Measurements from ENCODE around the gene MEPCE. TPM values are rescaled to one million over a fixed set of nuclear protein-coding genes. Genes with fewer than 3 reads are reported as not detected.

Gene MEPCE
- total and polyA plus RNA-seq, 4 donors = 6.7 to 21.8 (median 16.5) TPM

DNA sequence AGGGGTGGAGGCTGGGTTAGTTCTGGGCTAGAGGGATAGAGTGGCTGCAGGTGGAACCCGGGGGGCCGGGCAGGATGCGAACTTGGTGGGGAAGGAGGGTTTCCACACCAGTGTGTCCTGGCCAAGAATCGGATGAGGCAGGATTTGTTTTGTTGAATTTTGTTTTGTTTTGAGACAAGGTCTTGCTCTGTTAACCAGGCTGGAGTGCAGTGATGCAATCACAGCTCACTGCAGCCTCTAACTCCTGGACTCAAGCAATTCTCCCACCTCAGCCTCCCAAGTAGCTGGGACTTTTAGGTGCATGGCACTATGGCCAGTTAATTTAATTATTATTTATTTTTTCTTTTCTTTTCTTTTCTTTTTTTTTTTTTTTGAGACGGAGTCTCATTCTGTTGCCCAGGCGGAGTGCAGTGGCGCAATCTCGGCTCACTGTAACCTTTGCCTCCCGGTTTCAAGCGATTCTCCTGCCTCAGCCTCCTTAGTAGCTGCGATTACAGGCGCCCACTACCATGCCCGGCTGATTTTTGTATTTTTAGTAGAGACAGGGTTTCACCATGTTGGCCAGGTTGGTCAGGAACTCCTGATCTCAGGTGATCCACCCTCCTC, 19.7 kb downstream of the MEPCE start:
- Histone ChIP-seq H3K36me3 (ENCODE audit: control insufficient read depth in 4 of 4, insufficient read depth in 3 of 4, low read depth in 1 of 4, low read length in 3 of 4) (no peaks in the 10 kb centered on the region), H3K4me3 (ENCODE audit: low read depth in 1 of 3, low read length in 3 of 3) (no peak overlapping the region), H3K9ac (ENCODE audit: low read depth in 1 of 2, low read length in 2 of 2) (no peak overlapping the region), H3K4me1 (ENCODE audit: control insufficient read depth in 4 of 4, insufficient read depth in 4 of 4, low read length in 3 of 4) (peaks cover 8 to 19% (median 12%) of the 10 kb centered on the region in 4 donors), H3K9me3 (ENCODE audit: control insufficient read depth in 4 of 4, low read length in 3 of 4) (no peaks in the 10 kb centered on the region), H3K27ac (ENCODE audit: low read depth in 1 of 2, low read length in 2 of 2) (peak overlapping the region; percentile 93 to 99), H3K27me3 (ENCODE audit: control insufficient read depth in 4 of 4, insufficient read depth in 4 of 4, low read length in 3 of 4) (no peaks in the 10 kb centered on the region)
- TF ChIP-seq GABPA (IDR thresholded peaks at IDR 0.05 in 1 of 2, conservative IDR thresholded peaks at IDR 0.05 in 1 of 2) (no peak), FOXA1 (IDR thresholded peaks at IDR 0.05) (no peak), HNF4A (conservative IDR thresholded peaks at IDR 0.05) (peak; percentile 56 to 60), RXRA (IDR thresholded peaks at IDR 0.05) (peak in 1 of 2 donors; percentile 35), HNF4G (IDR thresholded peaks at IDR 0.05) (no peak), TAF1 (conservative IDR thresholded peaks at IDR 0.05) (no peak), NR2F2 (IDR thresholded peaks at IDR 0.05) (no peak), RAD21 (IDR thresholded peaks at IDR 0.05) (peak in 1 of 2 donors; percentile 14), EGR1 (IDR thresholded peaks at IDR 0.05; ENCODE audit: low read depth in 2 of 2) (no peak), YY1 (IDR thresholded peaks at IDR 0.05) (no peak), FOXA2 (IDR thresholded peaks at IDR 0.05) (no peak), SP1 (IDR thresholded peaks at IDR 0.05) (peak; percentile 30), JUND (IDR thresholded peaks at IDR 0.05) (peak in 1 of 2 donors; percentile 10)
- TF ChIP-seq, protein P1, sequence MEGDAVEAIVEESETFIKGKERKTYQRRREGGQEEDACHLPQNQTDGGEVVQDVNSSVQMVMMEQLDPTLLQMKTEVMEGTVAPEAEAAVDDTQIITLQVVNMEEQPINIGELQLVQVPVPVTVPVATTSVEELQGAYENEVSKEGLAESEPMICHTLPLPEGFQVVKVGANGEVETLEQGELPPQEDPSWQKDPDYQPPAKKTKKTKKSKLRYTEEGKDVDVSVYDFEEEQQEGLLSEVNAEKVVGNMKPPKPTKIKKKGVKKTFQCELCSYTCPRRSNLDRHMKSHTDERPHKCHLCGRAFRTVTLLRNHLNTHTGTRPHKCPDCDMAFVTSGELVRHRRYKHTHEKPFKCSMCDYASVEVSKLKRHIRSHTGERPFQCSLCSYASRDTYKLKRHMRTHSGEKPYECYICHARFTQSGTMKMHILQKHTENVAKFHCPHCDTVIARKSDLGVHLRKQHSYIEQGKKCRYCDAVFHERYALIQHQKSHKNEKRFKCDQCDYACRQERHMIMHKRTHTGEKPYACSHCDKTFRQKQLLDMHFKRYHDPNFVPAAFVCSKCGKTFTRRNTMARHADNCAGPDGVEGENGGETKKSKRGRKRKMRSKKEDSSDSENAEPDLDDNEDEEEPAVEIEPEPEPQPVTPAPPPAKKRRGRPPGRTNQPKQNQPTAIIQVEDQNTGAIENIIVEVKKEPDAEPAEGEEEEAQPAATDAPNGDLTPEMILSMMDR (IDR thresholded peaks at IDR 0.05; ENCODE audit: low read depth, low read length, missing input control) = no peak
- TF ChIP-seq, protein P2, sequence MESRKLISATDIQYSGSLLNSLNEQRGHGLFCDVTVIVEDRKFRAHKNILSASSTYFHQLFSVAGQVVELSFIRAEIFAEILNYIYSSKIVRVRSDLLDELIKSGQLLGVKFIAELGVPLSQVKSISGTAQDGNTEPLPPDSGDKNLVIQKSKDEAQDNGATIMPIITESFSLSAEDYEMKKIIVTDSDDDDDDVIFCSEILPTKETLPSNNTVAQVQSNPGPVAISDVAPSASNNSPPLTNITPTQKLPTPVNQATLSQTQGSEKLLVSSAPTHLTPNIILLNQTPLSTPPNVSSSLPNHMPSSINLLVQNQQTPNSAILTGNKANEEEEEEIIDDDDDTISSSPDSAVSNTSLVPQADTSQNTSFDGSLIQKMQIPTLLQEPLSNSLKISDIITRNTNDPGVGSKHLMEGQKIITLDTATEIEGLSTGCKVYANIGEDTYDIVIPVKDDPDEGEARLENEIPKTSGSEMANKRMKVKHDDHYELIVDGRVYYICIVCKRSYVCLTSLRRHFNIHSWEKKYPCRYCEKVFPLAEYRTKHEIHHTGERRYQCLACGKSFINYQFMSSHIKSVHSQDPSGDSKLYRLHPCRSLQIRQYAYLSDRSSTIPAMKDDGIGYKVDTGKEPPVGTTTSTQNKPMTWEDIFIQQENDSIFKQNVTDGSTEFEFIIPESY (IDR thresholded peaks at IDR 0.05) = no peak
- TF ChIP-seq, protein P3, sequence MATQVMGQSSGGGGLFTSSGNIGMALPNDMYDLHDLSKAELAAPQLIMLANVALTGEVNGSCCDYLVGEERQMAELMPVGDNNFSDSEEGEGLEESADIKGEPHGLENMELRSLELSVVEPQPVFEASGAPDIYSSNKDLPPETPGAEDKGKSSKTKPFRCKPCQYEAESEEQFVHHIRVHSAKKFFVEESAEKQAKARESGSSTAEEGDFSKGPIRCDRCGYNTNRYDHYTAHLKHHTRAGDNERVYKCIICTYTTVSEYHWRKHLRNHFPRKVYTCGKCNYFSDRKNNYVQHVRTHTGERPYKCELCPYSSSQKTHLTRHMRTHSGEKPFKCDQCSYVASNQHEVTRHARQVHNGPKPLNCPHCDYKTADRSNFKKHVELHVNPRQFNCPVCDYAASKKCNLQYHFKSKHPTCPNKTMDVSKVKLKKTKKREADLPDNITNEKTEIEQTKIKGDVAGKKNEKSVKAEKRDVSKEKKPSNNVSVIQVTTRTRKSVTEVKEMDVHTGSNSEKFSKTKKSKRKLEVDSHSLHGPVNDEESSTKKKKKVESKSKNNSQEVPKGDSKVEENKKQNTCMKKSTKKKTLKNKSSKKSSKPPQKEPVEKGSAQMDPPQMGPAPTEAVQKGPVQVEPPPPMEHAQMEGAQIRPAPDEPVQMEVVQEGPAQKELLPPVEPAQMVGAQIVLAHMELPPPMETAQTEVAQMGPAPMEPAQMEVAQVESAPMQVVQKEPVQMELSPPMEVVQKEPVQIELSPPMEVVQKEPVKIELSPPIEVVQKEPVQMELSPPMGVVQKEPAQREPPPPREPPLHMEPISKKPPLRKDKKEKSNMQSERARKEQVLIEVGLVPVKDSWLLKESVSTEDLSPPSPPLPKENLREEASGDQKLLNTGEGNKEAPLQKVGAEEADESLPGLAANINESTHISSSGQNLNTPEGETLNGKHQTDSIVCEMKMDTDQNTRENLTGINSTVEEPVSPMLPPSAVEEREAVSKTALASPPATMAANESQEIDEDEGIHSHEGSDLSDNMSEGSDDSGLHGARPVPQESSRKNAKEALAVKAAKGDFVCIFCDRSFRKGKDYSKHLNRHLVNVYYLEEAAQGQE (IDR thresholded peaks at IDR 0.05) = peak; percentile 52
- TF ChIP-seq, protein P4, sequence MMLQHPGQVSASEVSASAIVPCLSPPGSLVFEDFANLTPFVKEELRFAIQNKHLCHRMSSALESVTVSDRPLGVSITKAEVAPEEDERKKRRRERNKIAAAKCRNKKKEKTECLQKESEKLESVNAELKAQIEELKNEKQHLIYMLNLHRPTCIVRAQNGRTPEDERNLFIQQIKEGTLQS (IDR thresholded peaks at IDR 0.05) = peak; percentile 58
- TF ChIP-seq, protein P5, sequence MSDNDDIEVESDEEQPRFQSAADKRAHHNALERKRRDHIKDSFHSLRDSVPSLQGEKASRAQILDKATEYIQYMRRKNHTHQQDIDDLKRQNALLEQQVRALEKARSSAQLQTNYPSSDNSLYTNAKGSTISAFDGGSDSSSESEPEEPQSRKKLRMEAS (IDR thresholded peaks at IDR 0.05) = no peak
- DNase-seq (ENCODE audit: low spot score) = no peak
- WGBS = 45% methylated on average over 13 of the region's 13 CpGs
